ENCODE data around the gene MTRF1L. TPM values are rescaled to one million over a fixed set of nuclear protein-coding genes. Genes with fewer than 3 reads are reported as not detected.
"Not testable (repeated sequence)": the region's sequence is repeated elsewhere in the genome, so short reads cannot be mapped to it uniquely, and the experiment has no call there.

Gene MTRF1L
- total RNA-seq, 6 donors from 2014 or later: 14.7 to 21.7 (median 16.9) TPM

DNA sequence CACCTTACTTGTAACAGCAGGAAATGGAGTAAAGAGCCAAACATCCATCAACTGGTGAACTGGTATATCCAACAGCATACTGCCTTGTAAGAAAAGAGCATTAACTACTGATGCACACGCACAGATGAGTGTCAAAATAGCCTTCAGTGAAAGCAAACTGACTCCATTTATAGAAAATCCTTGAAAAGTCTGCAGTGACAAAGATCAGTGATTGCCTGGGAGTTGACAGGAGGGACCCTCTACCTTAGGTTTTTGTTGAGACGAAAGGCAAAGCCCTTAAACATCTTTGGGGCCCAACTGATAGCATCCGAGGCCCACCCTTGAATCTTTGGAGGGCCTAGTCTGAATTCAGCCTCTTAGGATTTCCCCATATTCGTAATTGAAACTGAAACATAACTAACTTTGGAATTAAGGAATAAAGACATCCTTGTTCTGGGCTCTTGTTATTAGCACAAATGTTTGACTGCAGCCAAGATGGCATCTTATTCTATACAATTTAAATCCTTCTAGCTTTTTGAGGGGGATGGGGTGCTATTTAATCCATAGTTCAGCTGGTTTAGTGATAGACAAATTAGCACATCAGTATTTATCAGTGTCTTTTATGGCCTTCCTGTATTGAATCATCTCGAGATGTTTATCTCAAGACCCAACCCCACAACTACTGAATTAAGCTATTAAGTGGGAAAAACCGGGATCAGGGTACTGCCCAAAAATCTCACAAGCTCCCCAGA is 32.7 kb downstream of the MTRF1L start:
- H3K27me3 ChIP-seq: no peaks in the 10 kb centered on the region
- no peak for DNase-seq
- no peak overlapping the region for H3K4me3 ChIP-seq
- no peak overlapping the region for H3K27ac ChIP-seq
- ATAC-seq (ENCODE audit: low FRiP score in 2 of 2): no peak
- H3K36me3 ChIP-seq: peaks cover 9 to 56% (median 24%) of the 10 kb centered on the region in 4 donors
- H3K9me3 ChIP-seq: no peaks in the 10 kb centered on the region
- WGBS, 2 donors: 95 to 97% methylated on average over 6 of the region's 6 CpGs
- TF ChIP-seq POLR2AphosphoS5 (IDR thresholded peaks at IDR 0.05) (no peak), POLR2A (IDR thresholded peaks at IDR 0.05) (no peak), EP300 (IDR thresholded peaks at IDR 0.05) (no peak)
- TF ChIP-seq, protein P1, sequence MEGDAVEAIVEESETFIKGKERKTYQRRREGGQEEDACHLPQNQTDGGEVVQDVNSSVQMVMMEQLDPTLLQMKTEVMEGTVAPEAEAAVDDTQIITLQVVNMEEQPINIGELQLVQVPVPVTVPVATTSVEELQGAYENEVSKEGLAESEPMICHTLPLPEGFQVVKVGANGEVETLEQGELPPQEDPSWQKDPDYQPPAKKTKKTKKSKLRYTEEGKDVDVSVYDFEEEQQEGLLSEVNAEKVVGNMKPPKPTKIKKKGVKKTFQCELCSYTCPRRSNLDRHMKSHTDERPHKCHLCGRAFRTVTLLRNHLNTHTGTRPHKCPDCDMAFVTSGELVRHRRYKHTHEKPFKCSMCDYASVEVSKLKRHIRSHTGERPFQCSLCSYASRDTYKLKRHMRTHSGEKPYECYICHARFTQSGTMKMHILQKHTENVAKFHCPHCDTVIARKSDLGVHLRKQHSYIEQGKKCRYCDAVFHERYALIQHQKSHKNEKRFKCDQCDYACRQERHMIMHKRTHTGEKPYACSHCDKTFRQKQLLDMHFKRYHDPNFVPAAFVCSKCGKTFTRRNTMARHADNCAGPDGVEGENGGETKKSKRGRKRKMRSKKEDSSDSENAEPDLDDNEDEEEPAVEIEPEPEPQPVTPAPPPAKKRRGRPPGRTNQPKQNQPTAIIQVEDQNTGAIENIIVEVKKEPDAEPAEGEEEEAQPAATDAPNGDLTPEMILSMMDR (IDR thresholded peaks at IDR 0.05): no peak
- H3K4me1 ChIP-seq: no peaks in the 10 kb centered on the region

DNA sequence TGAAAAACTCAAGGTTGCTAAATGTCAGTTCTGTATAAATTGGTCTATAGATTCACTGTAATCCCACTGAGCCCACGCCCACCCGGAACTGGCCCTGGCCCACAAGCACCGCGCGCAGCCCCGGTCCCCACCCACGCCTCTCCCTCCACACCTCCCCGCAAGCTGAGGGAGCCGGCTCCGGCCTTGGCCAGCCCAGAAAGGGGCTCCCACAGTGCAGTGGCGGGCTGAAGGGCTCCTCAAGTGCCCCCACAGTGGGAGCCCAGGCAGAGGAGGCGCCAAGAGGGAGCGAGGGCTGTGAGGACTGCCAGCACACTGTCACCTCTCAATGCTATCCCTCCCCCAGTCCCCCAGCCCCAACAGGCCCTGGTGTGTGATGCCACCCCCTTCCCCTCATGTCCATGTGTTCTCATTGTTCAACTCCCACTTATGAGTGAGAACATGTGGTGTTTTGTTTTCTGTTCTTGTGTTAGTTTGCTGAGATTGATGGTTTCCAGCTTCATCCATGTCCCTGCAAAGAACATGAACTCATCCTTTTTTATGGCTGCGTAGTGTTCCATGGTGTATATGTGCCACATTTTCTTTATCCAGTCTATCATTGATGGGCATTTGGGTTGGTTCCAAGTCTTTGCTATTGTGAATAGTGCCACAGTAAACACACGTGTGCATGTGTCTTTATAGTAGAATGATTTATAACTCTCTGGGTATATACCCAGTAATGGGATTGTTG is 36.2 kb downstream of the MTRF1L start:
- peak in 1 of 2 donors; percentile 65 for DNase-seq
- not testable (repeated sequence) for ATAC-seq (ENCODE audit: low FRiP score in 2 of 2)

DNA sequence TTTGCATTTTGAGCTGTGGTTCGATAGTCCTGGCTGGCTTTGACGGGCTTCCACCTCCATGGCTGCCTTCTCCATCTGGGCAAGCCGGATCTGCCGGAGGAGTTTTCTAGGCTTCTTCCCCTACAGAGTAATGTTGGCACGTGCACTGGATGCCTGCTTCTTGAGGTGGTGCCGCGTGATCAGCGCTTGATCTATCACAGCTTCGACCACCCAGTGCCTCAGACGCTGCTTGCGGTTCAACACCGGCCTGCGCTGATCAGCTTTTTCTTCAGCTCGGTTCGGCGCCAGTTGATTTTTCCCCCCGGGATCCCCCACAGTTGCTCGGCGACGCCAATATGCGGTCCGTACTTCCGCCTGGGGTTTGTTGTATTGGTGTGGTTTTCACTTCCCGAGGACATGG is 43.2 kb downstream of the MTRF1L start:
- Histone ChIP-seq H3K4me3 (no peak overlapping the region), H3K27ac (no peak overlapping the region), H3K27me3 (no peaks in the 10 kb centered on the region), H3K36me3 (no peaks in the 10 kb centered on the region), H3K4me1 (no peaks in the 10 kb centered on the region), H3K9me3 (no peaks in the 10 kb centered on the region)
- ATAC-seq (ENCODE audit: low FRiP score in 2 of 2): no peak
- TF ChIP-seq EP300 (IDR thresholded peaks at IDR 0.05) (no peak), POLR2AphosphoS5 (IDR thresholded peaks at IDR 0.05) (no peak), POLR2A (IDR thresholded peaks at IDR 0.05) (no peak)
- TF ChIP-seq, protein P1 (IDR thresholded peaks at IDR 0.05): no peak
- 90 to 93% methylated on average over 24 of the region's 24 CpGs for WGBS, 2 donors
- DNase-seq: peak in 1 of 2 donors; percentile 39

More for the DNA sequence above, 36.2 kb downstream of the MTRF1L start:
- H3K4me1 ChIP-seq, H3K4me3 ChIP-seq, H3K9me3 ChIP-seq, H3K27ac ChIP-seq, H3K27me3 ChIP-seq: not testable (repeated sequence)
- WGBS, 2 donors: 87 to 96% methylated on average over 15 of the region's 15 CpGs
- peaks cover 0 to 21% (median 13%) of the 10 kb centered on the region in 4 donors for H3K36me3 ChIP-seq

DNA sequence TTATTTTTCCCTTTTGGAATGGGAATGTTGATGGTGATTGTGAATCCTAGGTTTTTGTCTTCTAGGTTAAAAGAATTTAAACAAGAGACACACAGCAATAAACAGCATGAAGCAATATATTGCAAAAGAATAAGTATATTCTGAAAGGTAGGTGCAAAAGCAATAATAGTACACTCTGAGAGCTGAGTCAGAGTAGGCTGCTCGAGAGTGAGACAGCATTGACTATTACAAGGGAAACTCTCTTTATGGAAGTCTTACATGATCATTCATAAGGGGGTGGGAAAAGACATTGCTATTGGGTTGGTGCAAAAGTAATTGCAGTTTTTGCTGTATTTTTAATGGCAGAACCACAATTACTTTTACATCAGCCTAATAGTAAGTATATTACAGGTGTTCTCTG is 44.7 kb downstream of the MTRF1L start:
- Histone ChIP-seq H3K27ac (no peak overlapping the region), H3K27me3 (no peaks in the 10 kb centered on the region), H3K9me3 (no peaks in the 10 kb centered on the region), H3K4me3 (no peak overlapping the region), H3K36me3 (no peaks in the 10 kb centered on the region), H3K4me1 (no peaks in the 10 kb centered on the region)
- TF ChIP-seq, protein P1 (IDR thresholded peaks at IDR 0.05): no peak
- TF ChIP-seq EP300 (IDR thresholded peaks at IDR 0.05) (no peak), POLR2AphosphoS5 (IDR thresholded peaks at IDR 0.05) (no peak), POLR2A (IDR thresholded peaks at IDR 0.05) (no peak)
- 68 to 83% methylated on average over 1 of the region's 1 CpG for WGBS, 2 donors
- ATAC-seq (ENCODE audit: low FRiP score in 2 of 2): no peak
- DNase-seq: no peak

DNA sequence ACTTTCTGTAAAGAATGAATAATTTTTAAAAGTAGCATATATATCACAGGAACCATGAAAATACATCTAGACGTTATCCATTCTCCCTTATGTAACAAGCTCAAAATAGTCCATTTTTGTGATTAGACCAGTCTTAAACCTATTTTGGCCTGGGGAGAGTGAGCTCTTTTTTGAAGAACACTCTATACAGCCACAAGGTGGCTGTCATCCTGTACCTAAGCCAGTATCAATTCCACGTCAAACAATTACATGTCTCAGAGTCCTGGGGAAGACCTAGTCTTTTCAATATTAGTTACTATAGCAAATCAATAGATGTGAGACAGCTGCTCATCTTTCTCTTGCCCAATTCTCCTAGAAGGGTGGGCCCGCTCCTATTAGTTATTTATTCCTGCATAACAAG is 48.1 kb downstream of the MTRF1L start:
- H3K4me3 ChIP-seq: no peak overlapping the region
- DNase-seq (no peak), ATAC-seq (ENCODE audit: low FRiP score in 2 of 2) (no peak)
- H3K27me3 ChIP-seq: no peaks in the 10 kb centered on the region
- H3K36me3 ChIP-seq: no peaks in the 10 kb centered on the region
- no peaks in the 10 kb centered on the region for H3K4me1 ChIP-seq
- H3K27ac ChIP-seq: no peak overlapping the region
- no peaks in the 10 kb centered on the region for H3K9me3 ChIP-seq
- TF ChIP-seq, protein P1 (IDR thresholded peaks at IDR 0.05): no peak
- TF ChIP-seq EP300 (IDR thresholded peaks at IDR 0.05) (no peak), POLR2A (IDR thresholded peaks at IDR 0.05) (no peak), POLR2AphosphoS5 (IDR thresholded peaks at IDR 0.05) (no peak)
- 67 to 73% methylated on average over 3 of the region's 3 CpGs for WGBS, 2 donors
